HG02642 (cell line): ENCODE data around the gene CARD16.

Source experiments
- ATAC-seq: cut with Tn5 transposase; IDR thresholded peaks from one replicate; pipeline ENCODE4 v1.9.1; 2021; ENCODE audit warnings: mild to moderate bottlenecking; ENCODE audit not compliant: unreplicated experiment, poor library complexity

The CARD16 gene

GRCh38 chr11:104999721-105000120 lies 45.4 kb downstream of the CARD16 start:
- no peak for ATAC-seq

GRCh38 chr11:104997288-104997687 lies 47.8 kb downstream of the CARD16 start:
- no peak for ATAC-seq

GRCh38 chr11:104995001-104995408 lies 50.1 kb downstream of the CARD16 start:
- no peak for ATAC-seq

GRCh38 chr11:104992781-104993180 lies 52.4 kb downstream of the CARD16 start:
- ATAC-seq: no peak

- no peak for ATAC-seq
Measured at GRCh38 chr11:104991994-104992393, 53.1 kb downstream of the CARD16 start.
